Ovary (tissue), 9 donors: ENCODE data around the gene USP20. TPM values are rescaled to one million over a fixed set of nuclear protein-coding genes. Genes with fewer than 3 reads are reported as not detected.

Experiments used
- DNase-seq, 5 donors: peaks; one replicate each; pipeline ENCODE4 v3.0.0-alpha.2; 2019 to 2020
- H3K27ac ChIP-seq, 2 donors: fragments of 200-600 bp; one replicate each; pipeline versions ENCODE4 v1.5.1 to v1.8.0; 2019 to 2022
- H3K27me3 ChIP-seq: fragments of 200-600 bp; one replicate; pipeline ENCODE4 v1.8.0; 2022
- H3K36me3 ChIP-seq: fragments of 200-600 bp; sonication (generic); one replicate; pipeline ENCODE4 v1.5.1; 2019
- H3K4me1 ChIP-seq: one replicate; pipeline ENCODE4 v1.8.1; 2013; ENCODE audit warnings: mild to moderate bottlenecking, moderate library complexity; ENCODE audit not compliant: insufficient read depth
- H3K4me3 ChIP-seq: fragments of 200-600 bp; sonication (generic); one replicate; pipeline ENCODE4 v1.5.1; 2017
- H3K9me3 ChIP-seq, 2 donors: fragments of 200-600 bp in 1 of 2; sonication (generic) in 1 of 2; one replicate each; pipeline versions ENCODE4 v1.5.1 to v1.8.1; 2013 to 2019; ENCODE audit warnings: mild to moderate bottlenecking in 1 of 2, moderate library complexity in 1 of 2
- CTCF ChIP-seq, 3 donors: fragments of 450-650 bp in 2 of 3; fragments of 200-600 bp in 1 of 3; IDR thresholded peaks; one replicate each; pipeline versions ENCODE4 v1.5.1 to v1.8.0; 2016 to 2022; ENCODE audit warnings: antibody characterized with exemption in 3 of 3, mild to moderate bottlenecking in 1 of 3
- EP300 ChIP-seq: sonication (generic); formaldehyde crosslinking; IDR thresholded peaks from one replicate; pipeline ENCODE4 v1.6.1; 2017; ENCODE audit warnings: antibody characterized with exemption
- POLR2A ChIP-seq: fragments of 450-650 bp; IDR thresholded peaks from one replicate; pipeline ENCODE4 v1.6.1; 2017; ENCODE audit warnings: antibody characterized with exemption, mild to moderate bottlenecking, moderate library complexity
- WGBS, 3 donors: extraction: QIAGEN DNeasy Blood & Tissue Kit in 1 of 3; methylation state at CpG; one replicate each; pipeline versions ENCODE4 v1.1.5 to v1.1.7; 2013 to 2017; 5-methylcytosine and 5-hydroxymethylcytosine counted together
- intact Hi-C, 4 donors: fragments of 100-400 bp; cut with DNase I; formaldehyde crosslinking; loops; one replicate each; pipeline versions ENCODE4 v1.11.0 to v1.15.1; 2022 to 2023
- polyA plus RNA-seq, 2 donors: library from polyadenylated mRNA; stranded (reverse); fragments of 200-250 nt in 1 of 2; fragments of 350-450 nt in 1 of 2; fragmentation: Illumina TruSeq in 1 of 2; extraction: RNeasy Lipid Tissue Mini Kit (QIAGEN cat#74804) in 1 of 2; gene quantifications; one replicate each; pipeline ENCODE4 v1.2.3, GENCODE V29; 2013 to 2014
- total RNA-seq, 7 donors: library from RNA; depleted of rRNA in 2 of 7; stranded (reverse); fragments of >200 nt in 2 of 7; fragmentation: NEBNext Ultra II Directional in 3 of 7; extraction: Animal tissue kit (Norgen Biotek cat#: 25700) in 3 of 7; gene quantifications; one replicate each; pipeline versions ENCODE4 v1.1.0 to v1.2.4, GENCODE V29; 2016 to 2023
- donor health status: DM: no; HTN: no; CAD: no; lungs with moderate emphysema.
- donor health status: DM: no; HTN: no; CAD: no.
- donor health status: Bipolar disorder and iron deficiency.
- donor health status: DM: yes; HTN: yes; CAD: no.
- donor health status: DM: no; HTN: no; CAD: no.
- donor health status: DM: yes; HTN: yes; CAD: no.

USP20 gene
- total and polyA plus RNA-seq, 9 donors = 6.8 to 39.8 (median 30.7) TPM

DNA sequence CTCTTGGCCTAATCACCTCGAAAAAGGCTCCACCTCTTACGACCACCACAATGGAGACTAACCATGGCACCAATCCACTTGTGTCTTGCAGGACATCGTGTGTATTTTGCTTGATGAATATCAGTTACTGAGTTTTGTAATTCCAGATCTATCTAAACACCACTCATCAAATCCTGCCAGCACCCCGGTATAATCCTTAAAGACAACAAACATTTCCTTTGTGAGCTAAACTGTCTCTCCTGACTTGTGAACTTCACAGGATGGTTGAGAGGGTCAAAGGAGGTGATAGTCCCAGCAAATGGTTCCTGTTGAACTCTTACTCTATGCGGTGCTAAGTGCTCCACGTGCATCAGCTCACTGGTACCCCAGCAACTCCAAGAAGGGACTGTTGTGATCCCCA is 36.3 kb upstream of the USP20 start:
- 49 to 66% (median 56%) methylated on average over 6 of the region's 6 CpGs for WGBS, 3 donors
- no peak for DNase-seq
- H3K27ac ChIP-seq = no peak overlapping the region
- intact Hi-C loops = no loop called here
- no peaks in the 10 kb centered on the region for H3K27me3 ChIP-seq
- H3K4me1 ChIP-seq = no peaks in the 10 kb centered on the region
- H3K9me3 ChIP-seq = no peaks in the 10 kb centered on the region
- no peaks in the 10 kb centered on the region for H3K36me3 ChIP-seq
- H3K4me3 ChIP-seq = no peak overlapping the region
- TF ChIP-seq POLR2A (no peak), EP300 (no peak), CTCF (IDR thresholded peaks at IDR 0.05) (no peak)

- H3K27ac ChIP-seq = no peak overlapping the region
- H3K4me1 ChIP-seq = no peaks in the 10 kb centered on the region
- H3K9me3 ChIP-seq = no peaks in the 10 kb centered on the region
- intact Hi-C loops = no loop called here
- no peak overlapping the region for H3K4me3 ChIP-seq
- TF ChIP-seq CTCF (IDR thresholded peaks at IDR 0.05) (no peak), POLR2A (no peak), EP300 (no peak)
- no peak for DNase-seq
- 73 to 81% (median 79%) methylated on average over 17 of the region's 17 CpGs for WGBS, 3 donors
- no peaks in the 10 kb centered on the region for H3K27me3 ChIP-seq
- H3K36me3 ChIP-seq = no peaks in the 10 kb centered on the region
These were observed 33.8 kb upstream of the USP20 start for GRCh38 chr9:129801504-129801903.

DNA sequence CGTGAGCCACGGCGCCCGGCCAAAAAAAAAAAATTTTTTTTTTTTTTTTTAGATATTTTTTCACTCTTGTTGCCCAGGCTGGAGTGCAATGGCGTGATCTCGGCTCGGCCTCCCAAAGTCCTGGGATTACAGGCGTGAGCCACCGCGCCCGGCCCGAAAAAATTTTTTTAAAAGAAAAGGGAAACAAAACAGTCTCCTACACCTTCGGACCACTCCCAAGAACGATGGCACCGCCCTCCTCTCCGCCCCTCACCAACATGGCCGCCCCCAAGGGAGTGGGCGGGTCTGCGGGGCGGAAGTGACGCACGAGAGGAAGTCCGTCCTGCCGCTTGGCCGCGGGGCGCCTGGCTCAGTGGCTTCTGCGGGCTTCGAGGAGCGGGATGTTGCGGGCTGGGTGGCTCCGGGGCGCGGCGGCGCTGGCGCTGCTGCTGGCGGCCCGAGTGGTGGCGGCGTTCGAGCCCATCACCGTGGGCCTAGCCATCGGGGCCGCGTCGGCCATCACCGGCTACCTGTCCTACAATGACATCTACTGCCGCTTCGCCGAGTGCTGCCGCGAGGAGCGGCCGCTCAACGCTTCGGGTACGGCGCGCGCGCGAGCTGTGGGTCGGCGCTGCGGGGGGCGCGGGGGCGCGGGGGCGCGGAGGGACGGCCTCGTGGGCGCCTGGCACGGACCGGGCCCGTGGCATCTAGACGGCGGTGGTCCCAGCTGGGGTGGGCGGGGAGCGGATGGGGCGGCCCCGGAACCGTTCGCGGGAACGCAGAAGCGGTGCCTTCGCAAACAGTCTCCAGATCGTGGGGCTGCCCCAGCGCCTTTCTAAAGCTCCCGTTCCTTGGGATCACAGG is 32.2 kb upstream of the USP20 start, which contains the start of gene TOR1B:
Gene TOR1B (plus strand): TSS at position 352 of the 843 bp plus-strand sequence. CDS start 29 bp downstream, at position 381.
- intact Hi-C loops = no loop called here
- no peak for TF ChIP-seq CTCF (IDR thresholded peaks at IDR 0.05)
- TF ChIP-seq EP300 = no peak
- TF ChIP-seq POLR2A = peak; percentile 60

GRCh38 chr9:129803676-129804060 is 31.6 kb upstream of the USP20 start:
- no peaks in the 10 kb centered on the region for H3K9me3 ChIP-seq
- intact Hi-C loops = no loop called here

More for the DNA sequence above, 32.2 kb upstream of the USP20 start, which contains the start of gene TOR1B:
- Histone ChIP-seq H3K36me3 (no peaks in the 10 kb centered on the region), H3K9me3 (no peaks in the 10 kb centered on the region), H3K4me1 (no peaks in the 10 kb centered on the region), H3K27me3 (no peaks in the 10 kb centered on the region), H3K4me3 (peak within 1 kb of the TSS; percentile 90), H3K27ac (peak within 1 kb of the TSS; percentile 49 to 66)
- WGBS, 3 donors = 0 to 1% (median 1%) methylated on average over 82 to 93 of the region's 93 CpGs
- peak; percentile 90 to 96 (median 94) for DNase-seq

More at GRCh38 chr9:129803676-129804060, 31.6 kb upstream of the USP20 start:
- Histone ChIP-seq H3K36me3 (no peaks in the 10 kb centered on the region), H3K4me1 (no peaks in the 10 kb centered on the region), H3K4me3 (peak overlapping the region; percentile 90), H3K27me3 (no peaks in the 10 kb centered on the region), H3K27ac (peak overlapping the region in 1 of 2 donors; percentile 66)
- TF ChIP-seq CTCF (IDR thresholded peaks at IDR 0.05) = no peak
- TF ChIP-seq EP300 = no peak
- no peak for TF ChIP-seq POLR2A
- DNase-seq = no peak
- 0 to 2% (median 1%) methylated on average over 14 of the region's 14 CpGs for WGBS, 3 donors
